Glutamatergic neuron (in vitro differentiated cells): Measurements from ENCODE around the gene APOB. TPM values are rescaled to one million over a fixed set of nuclear protein-coding genes. Genes with fewer than 3 reads are reported as not detected.

ENCODE experiments used
- DNase-seq: peaks from one replicate; pipeline ENCODE4 v3.0.0; 2022
- H3K27ac Mint-ChIP-seq: one replicate; pipeline ENCODE4 v1.8.0; 2020; ENCODE audit warnings: mild to moderate bottlenecking, mixed read lengths, inconsistent platforms; ENCODE audit not compliant: unreplicated experiment
- H3K27me3 Mint-ChIP-seq: one replicate; pipeline ENCODE4 v1.8.0; 2020; ENCODE audit warnings: mild to moderate bottlenecking, moderate library complexity, mixed read lengths, inconsistent platforms; ENCODE audit not compliant: unreplicated experiment
- H3K36me3 Mint-ChIP-seq: one replicate; pipeline ENCODE4 v1.8.0; 2020; ENCODE audit warnings: mild to moderate bottlenecking, mixed read lengths, inconsistent platforms; ENCODE audit not compliant: unreplicated experiment
- H3K4me1 Mint-ChIP-seq: one replicate; pipeline ENCODE4 v1.8.0; 2020; ENCODE audit warnings: mild to moderate bottlenecking, low read depth, mixed read lengths, inconsistent platforms; ENCODE audit not compliant: unreplicated experiment
- H3K4me3 Mint-ChIP-seq: one replicate; pipeline ENCODE4 v1.8.0; 2020; ENCODE audit warnings: mild to moderate bottlenecking, mixed read lengths, inconsistent platforms; ENCODE audit not compliant: unreplicated experiment
- H3K9me3 Mint-ChIP-seq: one replicate; pipeline ENCODE4 v1.8.0; 2020; ENCODE audit warnings: mild to moderate bottlenecking, moderate library complexity, mixed read lengths, inconsistent platforms; ENCODE audit not compliant: unreplicated experiment
- CTCF ChIP-seq: fragments of 200-600 bp; sonication (generic); IDR thresholded peaks from one replicate; pipeline ENCODE4 v1.5.0; 2021; ENCODE audit not compliant: partially characterized antibody, unreplicated experiment
- total RNA-seq: library from RNA; stranded (reverse); fragmentation: NEBNext Ultra II Directional; extraction: Animal tissue kit (Norgen Biotek cat#: 25700); gene quantifications from one replicate; pipeline ENCODE4 v1.2.1, GENCODE V29; 2021; ENCODE audit not compliant: unreplicated experiment

APOB gene
- total RNA-seq, 1 donor from 2014 or later = not detected

- Mint-ChIP-seq H3K27me3 (no peaks in the 10 kb centered on the region), H3K27ac (no peak overlapping the region), H3K9me3 (peaks cover 2% of the 10 kb centered on the region), H3K4me1 (no peaks in the 10 kb centered on the region), H3K36me3 (no peaks in the 10 kb centered on the region), H3K4me3 (no peak overlapping the region)
- no peak for DNase-seq
- TF ChIP-seq CTCF = no peak
Measured at GRCh38 chr2:20972110-20972509, 71.8 kb downstream of the APOB start.

- no peak for DNase-seq
- no peak for TF ChIP-seq CTCF
- H3K36me3 Mint-ChIP-seq = no peaks in the 10 kb centered on the region
- H3K27ac Mint-ChIP-seq = no peak overlapping the region
- H3K4me1 Mint-ChIP-seq = no peaks in the 10 kb centered on the region
- no peaks in the 10 kb centered on the region for H3K27me3 Mint-ChIP-seq
- no peak overlapping the region for H3K4me3 Mint-ChIP-seq
- H3K9me3 Mint-ChIP-seq = peaks cover 2% of the 10 kb centered on the region
Measured at GRCh38 chr2:20970068-20970467, 73.8 kb downstream of the APOB start.

DNA sequence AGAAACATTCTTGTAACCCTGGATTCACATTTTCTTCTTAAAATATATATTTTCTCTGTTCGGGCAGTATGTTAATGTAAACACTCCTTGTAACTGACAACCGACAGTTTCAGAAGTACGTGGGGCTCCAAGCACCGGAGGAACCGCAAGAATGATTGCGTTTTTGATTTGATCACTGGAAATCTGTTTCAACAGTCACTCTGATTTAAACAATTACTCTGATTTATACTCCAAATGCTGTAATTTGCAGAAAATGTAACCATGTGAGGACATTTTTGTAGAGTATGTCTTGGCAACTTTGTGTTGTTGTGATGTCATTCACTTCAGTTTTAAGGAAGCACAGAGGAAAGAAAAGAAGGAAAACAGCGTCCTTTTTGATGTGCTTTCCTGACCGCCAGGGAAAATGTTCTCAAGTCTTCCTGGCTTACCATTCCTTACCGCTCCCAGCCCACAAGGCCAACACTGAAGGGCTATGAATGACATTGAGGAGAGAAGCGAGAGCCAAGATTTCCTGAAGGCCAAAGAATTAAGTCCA lies 77.7 kb downstream of the APOB start:
- Mint-ChIP-seq H3K27ac (no peak overlapping the region), H3K4me3 (no peak overlapping the region), H3K27me3 (peaks cover 1% of the 10 kb centered on the region), H3K36me3 (no peaks in the 10 kb centered on the region), H3K9me3 (peaks cover 2% of the 10 kb centered on the region), H3K4me1 (no peaks in the 10 kb centered on the region)
- TF ChIP-seq CTCF = no peak
- DNase-seq = no peak

DNA sequence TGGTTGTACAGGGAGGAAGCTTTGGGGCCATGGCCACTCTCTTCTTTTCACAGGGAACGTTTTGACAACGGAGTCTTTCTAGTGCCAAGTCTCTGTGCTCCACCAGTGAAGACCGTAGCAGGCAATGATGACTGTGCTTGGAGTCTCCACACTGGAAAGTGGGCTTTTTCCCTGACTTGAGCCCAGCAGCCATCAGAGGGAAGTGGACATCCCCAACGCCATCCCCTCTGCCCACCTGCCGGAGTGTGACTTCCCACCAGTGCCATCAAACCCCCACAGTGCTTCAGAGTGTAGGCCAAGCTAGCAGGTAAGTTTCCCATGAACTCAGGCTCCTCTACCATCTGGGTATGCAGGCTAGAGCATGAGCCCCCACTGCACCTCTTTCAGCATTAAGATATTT lies 78.7 kb downstream of the APOB start:
- Mint-ChIP-seq H3K36me3 (peaks cover 4% of the 10 kb centered on the region), H3K4me3 (no peak overlapping the region), H3K27me3 (peaks cover 5% of the 10 kb centered on the region), H3K27ac (no peak overlapping the region), H3K9me3 (peaks cover under 1% of the 10 kb centered on the region), H3K4me1 (no peaks in the 10 kb centered on the region)
- no peak for TF ChIP-seq CTCF
- DNase-seq = no peak

GRCh38 chr2:20963867-20964266 lies 80.0 kb downstream of the APOB start:
- H3K27ac Mint-ChIP-seq = no peak overlapping the region
- peaks cover 7% of the 10 kb centered on the region for H3K27me3 Mint-ChIP-seq
- H3K36me3 Mint-ChIP-seq = peaks cover 4% of the 10 kb centered on the region
- no peaks in the 10 kb centered on the region for H3K9me3 Mint-ChIP-seq
- no peak for DNase-seq
- H3K4me3 Mint-ChIP-seq = no peak overlapping the region
- no peak for TF ChIP-seq CTCF
- no peaks in the 10 kb centered on the region for H3K4me1 Mint-ChIP-seq
